ENCODE results near the gene GRHL1.

GRHL1 gene

DNA sequence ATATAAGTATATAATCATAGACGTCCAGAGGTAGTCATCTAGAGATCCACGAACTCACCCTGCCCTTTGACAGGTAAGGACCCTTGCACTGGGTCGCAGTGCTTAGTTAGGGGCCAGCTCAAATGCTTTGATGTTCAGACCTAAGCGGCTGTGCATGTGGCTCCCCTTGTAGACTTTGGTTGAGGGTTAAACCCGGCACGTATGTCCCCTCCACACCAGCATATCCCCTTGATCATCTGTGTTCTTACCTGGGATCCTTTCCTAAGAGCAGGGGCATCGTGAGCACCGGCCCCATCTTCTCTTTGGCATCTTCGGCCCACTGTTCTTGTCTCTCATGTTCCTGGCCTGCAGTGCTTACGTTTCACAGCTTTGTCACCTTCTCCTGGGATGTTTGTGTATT lies 31.4 kb downstream of the GRHL1 start:
- Histone ChIP-seq H3K9me3 (ENCODE audit: insufficient read depth, low read length) (no peaks in the 10 kb centered on the region), H3K9ac (ENCODE audit: insufficient read length, low read depth) (no peak overlapping the region), H3K27me3 (ENCODE audit: insufficient read depth, insufficient read length) (no peaks in the 10 kb centered on the region), H3K4me3 (ENCODE audit: insufficient read length, low read depth) (no peak overlapping the region), H3K4me1 (ENCODE audit: insufficient read depth, insufficient read length) (no peaks in the 10 kb centered on the region), H3K36me3 (ENCODE audit: insufficient read depth, insufficient read length, low read length) (no peaks in the 10 kb centered on the region)
- DNase-seq (ENCODE audit: low read depth, low spot score), result no peak
- TF ChIP-seq ZNF274 (IDR thresholded peaks at IDR 0.05; ENCODE audit: low read depth, low read length) (no peak), YY1 (IDR thresholded peaks at IDR 0.05; ENCODE audit: insufficient read depth, insufficient read length) (no peak), SUZ12 (IDR thresholded peaks at IDR 0.05; ENCODE audit: extremely low read depth, insufficient read depth, insufficient read length) (no peak)

DNA sequence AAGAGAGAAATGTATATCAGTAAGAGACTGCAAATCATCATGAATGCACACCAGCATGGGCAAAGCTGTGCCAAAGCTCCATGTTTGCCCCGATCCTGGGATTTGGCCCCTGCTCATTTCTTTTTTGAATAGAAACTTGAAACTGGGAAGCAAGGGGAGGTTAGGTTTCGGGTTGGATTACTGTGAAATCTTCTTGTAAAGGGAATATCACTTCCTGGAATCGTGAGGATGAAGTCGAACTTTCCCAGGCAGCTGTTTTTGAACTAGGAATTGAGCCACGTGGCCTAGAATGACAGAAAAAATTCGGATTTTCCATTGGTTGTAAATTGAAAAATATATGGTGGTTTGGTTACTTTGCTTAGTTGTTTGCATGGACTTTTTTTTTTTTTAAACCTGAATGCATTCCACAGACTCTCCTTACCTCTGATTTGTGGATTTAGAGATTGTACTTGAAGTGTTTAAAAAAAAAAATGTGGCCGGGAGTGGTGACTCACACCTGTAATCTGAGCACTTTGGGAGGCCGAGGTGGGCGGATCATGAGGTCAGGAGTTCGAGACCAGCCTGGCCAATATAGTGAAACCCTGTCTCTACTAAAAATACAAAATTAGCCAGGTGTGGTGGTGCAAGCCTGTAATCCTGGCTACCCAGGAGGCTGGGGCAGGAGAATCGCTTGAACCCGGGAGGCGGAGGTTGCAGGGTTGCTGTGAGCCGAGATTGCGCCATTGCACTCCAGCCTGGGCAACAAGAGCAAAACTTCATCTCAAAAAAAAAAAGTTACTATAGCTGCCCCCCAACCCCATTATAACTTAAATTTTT lies 32.1 kb downstream of the GRHL1 start:
- no peak overlapping the region for H3K9ac ChIP-seq (ENCODE audit: insufficient read length, low read depth)
- no peaks in the 10 kb centered on the region for H3K27me3 ChIP-seq (ENCODE audit: insufficient read depth, insufficient read length)
- no peak for DNase-seq (ENCODE audit: low read depth, low spot score)
- H3K36me3 ChIP-seq (ENCODE audit: insufficient read depth, insufficient read length, low read length), result no peaks in the 10 kb centered on the region
- no peaks in the 10 kb centered on the region for H3K9me3 ChIP-seq (ENCODE audit: insufficient read depth, low read length)
- no peak overlapping the region for H3K4me3 ChIP-seq (ENCODE audit: insufficient read length, low read depth)
- no peaks in the 10 kb centered on the region for H3K4me1 ChIP-seq (ENCODE audit: insufficient read depth, insufficient read length)
- no peak for TF ChIP-seq SUZ12 (IDR thresholded peaks at IDR 0.05; ENCODE audit: extremely low read depth, insufficient read depth, insufficient read length)
- no peak for TF ChIP-seq ZNF274 (IDR thresholded peaks at IDR 0.05; ENCODE audit: low read depth, low read length)
- TF ChIP-seq YY1 (IDR thresholded peaks at IDR 0.05; ENCODE audit: insufficient read depth, insufficient read length), result no peak

DNA sequence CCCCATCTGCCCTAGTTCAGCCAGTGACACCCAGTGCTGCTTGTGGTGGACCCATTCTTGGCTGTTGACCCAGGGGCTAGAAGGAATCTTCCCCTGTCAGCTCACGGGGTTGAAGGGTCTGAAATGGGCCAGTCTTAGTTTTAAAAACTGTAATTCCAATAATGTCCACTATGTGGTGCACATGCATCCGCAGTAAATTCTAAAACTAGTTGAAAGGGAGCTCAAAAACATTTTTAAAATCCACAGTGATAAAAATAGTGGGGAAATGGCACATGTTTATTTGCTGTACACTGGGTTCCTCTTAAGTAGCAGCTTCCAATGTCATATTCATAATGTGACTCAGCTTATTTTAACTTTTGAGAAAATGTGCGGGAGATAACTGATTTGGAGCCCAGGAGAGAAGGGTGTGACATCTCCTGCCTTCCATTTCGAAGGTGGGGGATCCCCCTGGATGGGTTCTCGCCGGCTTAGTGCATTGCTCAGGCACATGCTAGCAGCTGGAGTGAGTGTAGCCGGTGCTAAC lies 32.8 kb downstream of the GRHL1 start:
- no peak overlapping the region for H3K9ac ChIP-seq (ENCODE audit: insufficient read length, low read depth)

DNA sequence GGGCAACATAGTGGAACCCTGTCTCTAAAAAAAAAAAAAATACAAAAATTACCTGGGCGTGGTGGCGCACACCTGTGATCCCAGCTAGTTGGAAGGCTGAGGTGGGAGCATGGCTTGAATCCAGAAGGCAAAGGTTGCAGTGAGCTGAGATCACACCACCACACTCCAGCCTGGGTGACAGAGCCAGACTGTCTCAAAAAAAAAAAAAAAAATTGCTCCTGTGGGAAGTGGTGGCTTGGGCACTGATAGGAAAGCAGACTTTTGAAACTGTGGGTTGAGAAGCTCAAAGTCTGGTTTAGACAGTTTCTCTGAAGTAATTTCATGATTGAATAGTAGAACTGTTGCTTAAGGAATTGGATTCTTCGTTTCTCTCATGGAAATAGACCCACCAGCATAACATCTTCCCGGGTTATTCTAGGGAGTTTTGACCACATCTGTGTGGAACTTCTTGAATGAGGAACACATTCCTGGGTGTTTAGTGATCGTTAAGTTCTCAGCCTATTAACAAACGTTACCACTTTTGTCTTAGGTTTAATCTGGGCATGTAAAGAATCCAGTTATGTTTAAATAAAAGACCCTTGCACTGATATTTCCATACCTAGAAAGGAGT lies 33.5 kb downstream of the GRHL1 start:
- TF ChIP-seq ZNF274 (IDR thresholded peaks at IDR 0.05; ENCODE audit: low read depth, low read length) (no peak), YY1 (IDR thresholded peaks at IDR 0.05; ENCODE audit: insufficient read depth, insufficient read length) (no peak)
- no peak for DNase-seq (ENCODE audit: low read depth, low spot score)
- Histone ChIP-seq H3K9ac (ENCODE audit: insufficient read length, low read depth) (no peak overlapping the region), H3K9me3 (ENCODE audit: insufficient read depth, low read length) (no peaks in the 10 kb centered on the region), H3K4me3 (ENCODE audit: insufficient read length, low read depth) (no peak overlapping the region), H3K27me3 (ENCODE audit: insufficient read depth, insufficient read length) (no peaks in the 10 kb centered on the region), H3K4me1 (ENCODE audit: insufficient read depth, insufficient read length) (no peaks in the 10 kb centered on the region), H3K36me3 (ENCODE audit: insufficient read depth, insufficient read length, low read length) (no peaks in the 10 kb centered on the region)

More for the DNA sequence above, 32.8 kb downstream of the GRHL1 start:
- Histone ChIP-seq H3K27me3 (ENCODE audit: insufficient read depth, insufficient read length) (no peaks in the 10 kb centered on the region), H3K36me3 (ENCODE audit: insufficient read depth, insufficient read length, low read length) (no peaks in the 10 kb centered on the region), H3K4me1 (ENCODE audit: insufficient read depth, insufficient read length) (no peaks in the 10 kb centered on the region), H3K9me3 (ENCODE audit: insufficient read depth, low read length) (no peaks in the 10 kb centered on the region), H3K4me3 (ENCODE audit: insufficient read length, low read depth) (no peak overlapping the region)
- DNase-seq (ENCODE audit: low read depth, low spot score), result peak; percentile 48
- TF ChIP-seq YY1 (IDR thresholded peaks at IDR 0.05; ENCODE audit: insufficient read depth, insufficient read length), result no peak
- no peak for TF ChIP-seq ZNF274 (IDR thresholded peaks at IDR 0.05; ENCODE audit: low read depth, low read length)
- TF ChIP-seq SUZ12 (IDR thresholded peaks at IDR 0.05; ENCODE audit: extremely low read depth, insufficient read depth, insufficient read length), result no peak

DNA sequence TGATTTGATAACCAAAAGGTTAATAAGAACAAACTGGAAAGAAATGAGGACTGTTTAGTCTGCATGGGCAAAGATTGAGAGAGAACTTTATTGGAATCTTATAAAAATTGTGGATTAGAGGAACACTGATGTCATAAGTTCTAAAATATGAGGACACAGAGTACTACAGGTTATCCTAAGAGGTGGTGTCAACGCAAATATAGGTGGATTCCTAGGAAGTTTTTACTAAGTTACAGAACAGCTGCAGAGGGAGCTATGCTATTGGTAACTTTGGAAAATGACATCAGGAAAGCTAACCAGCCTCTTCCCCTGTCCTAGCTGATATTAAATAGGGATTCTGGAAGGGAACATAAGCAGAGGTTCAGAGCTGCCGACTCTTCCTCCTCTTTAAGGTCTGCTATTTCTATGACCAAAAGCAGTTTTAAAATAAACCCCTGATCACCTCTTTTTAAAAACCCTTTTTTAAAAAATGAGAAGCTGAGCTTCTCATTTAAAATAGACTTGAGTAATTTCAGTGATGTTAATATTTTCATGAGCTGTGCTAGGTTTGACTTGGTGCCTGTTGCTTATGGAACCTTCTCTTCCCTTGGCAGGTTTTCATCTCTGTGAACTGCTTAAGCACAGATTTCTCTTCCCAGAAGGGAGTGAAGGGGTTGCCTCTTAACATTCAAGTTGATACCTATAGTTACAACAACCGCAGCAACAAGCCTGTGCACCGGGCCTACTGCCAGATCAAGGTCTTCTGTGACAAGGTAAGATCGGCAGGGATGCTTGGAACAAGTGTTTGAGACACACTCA lies 34.2 kb downstream of the GRHL1 start:
- H3K9me3 ChIP-seq (ENCODE audit: insufficient read depth, low read length), result no peaks in the 10 kb centered on the region
- H3K27me3 ChIP-seq (ENCODE audit: insufficient read depth, insufficient read length), result no peaks in the 10 kb centered on the region
- H3K4me1 ChIP-seq (ENCODE audit: insufficient read depth, insufficient read length), result no peaks in the 10 kb centered on the region
- no peak for DNase-seq (ENCODE audit: low read depth, low spot score)
- H3K4me3 ChIP-seq (ENCODE audit: insufficient read length, low read depth), result no peak overlapping the region
- H3K9ac ChIP-seq (ENCODE audit: insufficient read length, low read depth), result no peak overlapping the region
- TF ChIP-seq SUZ12 (IDR thresholded peaks at IDR 0.05; ENCODE audit: extremely low read depth, insufficient read depth, insufficient read length) (no peak), ZNF274 (IDR thresholded peaks at IDR 0.05; ENCODE audit: low read depth, low read length) (no peak), YY1 (IDR thresholded peaks at IDR 0.05; ENCODE audit: insufficient read depth, insufficient read length) (no peak)
- no peaks in the 10 kb centered on the region for H3K36me3 ChIP-seq (ENCODE audit: insufficient read depth, insufficient read length, low read length)

DNA sequence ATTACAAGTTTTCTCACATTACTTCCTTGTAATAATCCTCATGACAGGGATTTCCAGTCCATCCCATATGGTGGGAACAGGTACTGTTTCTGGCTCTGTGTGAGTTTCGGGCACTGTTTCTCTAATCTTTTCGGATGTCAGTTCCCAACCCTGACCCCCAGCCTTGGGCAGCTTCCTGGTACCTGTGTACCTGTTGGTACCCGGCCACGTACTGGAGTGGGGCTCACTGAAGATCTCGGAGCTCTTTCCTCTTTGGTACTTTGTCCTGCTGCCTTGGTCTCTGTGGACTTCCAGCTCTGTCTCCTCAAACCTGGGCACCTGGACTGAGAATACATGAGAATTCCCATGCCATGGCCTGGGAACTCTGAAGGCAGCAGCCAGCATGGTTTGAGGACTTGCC lies 36.8 kb downstream of the GRHL1 start:
- H3K9ac ChIP-seq (ENCODE audit: insufficient read length, low read depth), result no peak overlapping the region
- TF ChIP-seq ZNF274 (IDR thresholded peaks at IDR 0.05; ENCODE audit: low read depth, low read length) (no peak), SUZ12 (IDR thresholded peaks at IDR 0.05; ENCODE audit: extremely low read depth, insufficient read depth, insufficient read length) (no peak), YY1 (IDR thresholded peaks at IDR 0.05; ENCODE audit: insufficient read depth, insufficient read length) (no peak)
- H3K9me3 ChIP-seq (ENCODE audit: insufficient read depth, low read length), result no peaks in the 10 kb centered on the region
- no peaks in the 10 kb centered on the region for H3K4me1 ChIP-seq (ENCODE audit: insufficient read depth, insufficient read length)
- no peaks in the 10 kb centered on the region for H3K27me3 ChIP-seq (ENCODE audit: insufficient read depth, insufficient read length)
- H3K4me3 ChIP-seq (ENCODE audit: insufficient read length, low read depth), result no peak overlapping the region
- DNase-seq (ENCODE audit: low read depth, low spot score), result no peak
- no peaks in the 10 kb centered on the region for H3K36me3 ChIP-seq (ENCODE audit: insufficient read depth, insufficient read length, low read length)

DNA sequence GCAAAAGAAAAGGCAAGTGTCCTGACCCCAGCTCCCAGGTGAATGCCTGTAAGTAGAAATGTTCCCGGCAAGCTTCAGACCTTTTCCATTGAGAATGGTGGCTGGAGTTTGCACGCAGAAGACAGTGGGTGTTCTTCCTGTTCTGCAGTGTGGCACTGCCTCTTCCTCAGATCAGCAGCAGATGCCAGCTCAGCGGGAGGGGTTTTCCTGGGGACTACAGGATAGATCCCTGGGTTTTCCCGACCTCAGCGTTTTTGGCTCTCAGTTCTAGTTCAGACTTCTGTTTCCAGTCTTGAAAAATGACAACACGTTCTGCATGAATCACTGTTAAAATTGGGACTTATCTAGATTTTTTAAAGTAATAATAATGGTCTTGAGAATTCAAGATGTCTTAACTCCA lies 39.2 kb downstream of the GRHL1 start:
- H3K9me3 ChIP-seq (ENCODE audit: insufficient read depth, low read length), result no peaks in the 10 kb centered on the region
- no peak overlapping the region for H3K9ac ChIP-seq (ENCODE audit: insufficient read length, low read depth)
- no peaks in the 10 kb centered on the region for H3K4me1 ChIP-seq (ENCODE audit: insufficient read depth, insufficient read length)
- TF ChIP-seq ZNF274 (IDR thresholded peaks at IDR 0.05; ENCODE audit: low read depth, low read length) (no peak), SUZ12 (IDR thresholded peaks at IDR 0.05; ENCODE audit: extremely low read depth, insufficient read depth, insufficient read length) (no peak), YY1 (IDR thresholded peaks at IDR 0.05; ENCODE audit: insufficient read depth, insufficient read length) (no peak)
- H3K4me3 ChIP-seq (ENCODE audit: insufficient read length, low read depth), result no peak overlapping the region
- DNase-seq (ENCODE audit: low read depth, low spot score), result no peak
- no peaks in the 10 kb centered on the region for H3K36me3 ChIP-seq (ENCODE audit: insufficient read depth, insufficient read length, low read length)
- no peaks in the 10 kb centered on the region for H3K27me3 ChIP-seq (ENCODE audit: insufficient read depth, insufficient read length)
